Immature natural killer cell (primary cell): ENCODE results near the gene NMT2. TPM values are rescaled to one million over a fixed set of nuclear protein-coding genes. Genes with fewer than 3 reads are reported as not detected.

ENCODE experiments used
- DNase-seq, 3 donors: peaks; one replicate each; pipeline ENCODE4 v3.0.0; 2022; ENCODE audit warnings: mixed read lengths in 1 of 3
- H3K27ac Mint-ChIP-seq, 6 donors: one replicate each; pipeline ENCODE4 v1.8.0; 2020; ENCODE audit warnings: mixed read lengths in 6 of 6, mild to moderate bottlenecking in 5 of 6, inconsistent platforms in 4 of 6, moderate library complexity in 3 of 6
- H3K27me3 Mint-ChIP-seq, 3 donors: one replicate each; pipeline ENCODE4 v1.8.0; 2020 to 2021; ENCODE audit warnings: low read depth in 3 of 3, mild to moderate bottlenecking in 3 of 3, mixed read lengths in 3 of 3, moderate library complexity in 3 of 3, inconsistent platforms in 1 of 3
- H3K36me3 Mint-ChIP-seq, 3 donors: one replicate each; pipeline ENCODE4 v1.8.0; 2020; ENCODE audit warnings: mixed read lengths in 3 of 3, inconsistent platforms in 2 of 3, mild to moderate bottlenecking in 2 of 3
- H3K4me1 Mint-ChIP-seq, 2 donors: one replicate each; pipeline ENCODE4 v1.8.0; 2020; ENCODE audit warnings: inconsistent platforms in 2 of 2, mild to moderate bottlenecking in 2 of 2, mixed read lengths in 2 of 2, moderate library complexity in 1 of 2
- H3K4me3 Mint-ChIP-seq, 5 donors: one replicate each; pipeline ENCODE4 v1.8.0; 2020; ENCODE audit warnings: mild to moderate bottlenecking in 5 of 5, mixed read lengths in 5 of 5, inconsistent platforms in 3 of 5, moderate library complexity in 3 of 5
- H3K9me3 Mint-ChIP-seq, 6 donors: one replicate each; pipeline ENCODE4 v1.8.0; 2020; ENCODE audit warnings: mild to moderate bottlenecking in 6 of 6, mixed read lengths in 6 of 6, inconsistent platforms in 4 of 6, moderate library complexity in 3 of 6
- polyA plus RNA-seq, 3 donors: library from polyadenylated mRNA; unstranded; fragments of 300-500 nt; fragmentation: Illumina TruSeq; gene quantifications; one replicate each; pipeline ENCODE4 v1.2.3, GENCODE V29; 2021

The NMT2 gene
- polyA plus RNA-seq, 3 donors from 2014 or later: 22.2 to 38.0 (median 24.7) TPM

GRCh38 chr10:15147594-15148392 is 20.7 kb downstream of the NMT2 start:
- H3K9me3 Mint-ChIP-seq: no peaks in the 10 kb centered on the region
- peaks cover 38 to 48% of the 10 kb centered on the region in 2 donors for H3K4me1 Mint-ChIP-seq
- H3K4me3 Mint-ChIP-seq: no peak overlapping the region

GRCh38 chr10:15146366-15146765 is 22.1 kb downstream of the NMT2 start:
- peaks cover 0 to 2% (median 2%) of the 10 kb centered on the region in 3 donors for H3K36me3 Mint-ChIP-seq
- H3K27me3 Mint-ChIP-seq: peaks cover 0 to 3% (median 0%) of the 10 kb centered on the region in 3 donors
- no peaks in the 10 kb centered on the region for H3K9me3 Mint-ChIP-seq
- peaks cover 43 to 47% of the 10 kb centered on the region in 2 donors for H3K4me1 Mint-ChIP-seq
- DNase-seq: no peak
- H3K27ac Mint-ChIP-seq: peak overlapping the region in 1 of 6 donors; percentile 66
- no peak overlapping the region for H3K4me3 Mint-ChIP-seq

More at GRCh38 chr10:15147594-15148392, 20.7 kb downstream of the NMT2 start:
- H3K27me3 Mint-ChIP-seq: peaks cover 0 to 3% (median 0%) of the 10 kb centered on the region in 3 donors
- no peak overlapping the region for H3K27ac Mint-ChIP-seq
- no peak for DNase-seq
- no peaks in the 10 kb centered on the region for H3K36me3 Mint-ChIP-seq

DNA sequence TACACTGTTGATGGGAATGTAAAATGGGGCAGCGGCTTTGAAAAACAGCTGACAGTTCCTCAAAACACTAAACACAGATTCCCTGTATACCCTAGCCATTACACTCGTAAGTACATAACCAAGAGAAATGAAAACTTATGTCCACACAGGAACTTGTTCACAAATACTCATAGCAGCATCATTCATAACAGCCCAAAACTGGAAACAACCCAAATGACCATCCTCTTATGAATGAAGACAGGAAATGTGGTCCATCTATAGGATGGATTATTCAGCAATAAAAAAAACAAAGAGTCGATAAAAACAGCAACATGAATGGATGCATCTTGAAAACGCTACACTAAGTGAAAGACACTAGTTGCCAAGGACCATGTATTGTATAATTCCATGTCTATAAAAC is 23.7 kb downstream of the NMT2 start:
- no peak for DNase-seq
- Mint-ChIP-seq H3K36me3 (peaks cover 0 to 5% (median 3%) of the 10 kb centered on the region in 3 donors), H3K9me3 (no peaks in the 10 kb centered on the region), H3K4me1 (peaks cover 43 to 50% of the 10 kb centered on the region in 2 donors), H3K27me3 (peaks cover 0 to 3% (median 0%) of the 10 kb centered on the region in 3 donors), H3K27ac (no peak overlapping the region), H3K4me3 (no peak overlapping the region)

DNA sequence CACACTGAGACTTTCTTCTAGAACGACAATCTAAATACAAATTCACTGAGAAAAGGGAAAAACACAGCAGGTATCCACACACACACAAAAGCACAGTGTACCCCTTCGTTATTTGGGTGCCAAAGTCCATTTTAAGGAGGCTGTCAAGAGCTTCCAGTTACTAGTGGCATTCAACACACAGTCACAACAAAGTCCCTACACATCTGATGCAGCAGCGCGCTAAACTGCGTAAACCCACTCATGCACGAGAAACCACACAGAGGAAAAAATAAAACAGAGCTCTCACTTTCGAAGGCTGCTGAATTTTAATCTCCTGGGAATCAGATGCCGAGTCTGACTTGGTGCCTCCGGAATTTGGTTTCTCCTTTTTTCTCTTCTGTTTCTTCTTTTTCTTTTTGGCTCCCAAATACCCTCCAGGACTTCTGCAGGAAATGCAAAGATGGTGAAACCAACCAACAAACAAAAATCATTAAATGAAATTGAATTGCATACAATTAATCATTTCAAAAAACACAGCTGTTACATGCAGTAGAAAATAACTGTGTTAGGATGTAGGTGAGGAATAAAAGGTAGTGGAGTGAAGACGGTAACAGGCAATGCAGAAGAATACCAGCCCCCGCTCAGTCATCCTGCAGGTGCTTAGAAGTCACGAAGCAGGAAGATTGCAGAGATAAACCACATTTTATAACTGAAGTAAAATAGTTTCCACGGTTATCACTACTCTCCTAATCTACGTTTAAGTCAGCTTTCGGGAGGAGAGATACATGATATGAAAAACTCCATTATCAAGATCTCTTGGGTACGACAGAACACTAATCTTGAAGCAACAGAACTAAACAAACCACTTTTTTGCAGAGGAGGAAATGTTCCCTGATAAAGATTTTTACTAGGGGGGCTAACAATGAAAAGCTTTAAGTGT is 27.1 kb downstream of the NMT2 start:
- H3K27ac Mint-ChIP-seq: peak overlapping the region in 5 of 6 donors; percentile 10 to 50 (median 42)
- peak overlapping the region in 1 of 5 donors; percentile 22 for H3K4me3 Mint-ChIP-seq
- DNase-seq: no peak
- H3K4me1 Mint-ChIP-seq: peaks cover 41 to 47% of the 10 kb centered on the region in 2 donors
- peaks cover 0 to 3% (median 0%) of the 10 kb centered on the region in 3 donors for H3K27me3 Mint-ChIP-seq
- peaks cover 4 to 26% (median 11%) of the 10 kb centered on the region in 3 donors for H3K36me3 Mint-ChIP-seq
- H3K9me3 Mint-ChIP-seq: no peaks in the 10 kb centered on the region

GRCh38 chr10:15140698-15141097 is 27.8 kb downstream of the NMT2 start:
- no peaks in the 10 kb centered on the region for H3K9me3 Mint-ChIP-seq
- H3K36me3 Mint-ChIP-seq: peaks cover 4 to 26% (median 11%) of the 10 kb centered on the region in 3 donors
- H3K4me3 Mint-ChIP-seq: no peak overlapping the region
- no peak for DNase-seq
- peaks cover 34 to 40% of the 10 kb centered on the region in 2 donors for H3K4me1 Mint-ChIP-seq
- peaks cover 0 to 1% (median 0%) of the 10 kb centered on the region in 3 donors for H3K27me3 Mint-ChIP-seq
- H3K27ac Mint-ChIP-seq: no peak overlapping the region

DNA sequence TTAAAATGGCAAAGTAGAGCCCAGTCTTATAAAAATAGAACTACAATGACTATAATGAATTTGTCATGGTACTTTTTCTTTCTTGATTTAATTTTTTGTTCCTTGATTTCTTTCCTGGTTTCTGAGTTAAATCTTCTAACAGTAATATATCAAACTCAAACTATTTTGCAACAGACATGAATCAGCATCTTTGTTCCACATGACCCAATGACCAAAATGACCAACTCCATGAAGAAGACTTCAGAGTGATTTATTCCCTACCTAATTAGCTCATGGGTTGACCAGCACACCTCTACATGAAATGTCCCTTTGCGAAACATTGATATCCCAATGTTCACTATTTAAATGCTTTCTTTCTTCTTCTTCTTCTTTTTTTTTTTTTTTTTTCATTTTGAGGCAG is 30.9 kb downstream of the NMT2 start:
- no peak overlapping the region for H3K27ac Mint-ChIP-seq
- H3K27me3 Mint-ChIP-seq: no peaks in the 10 kb centered on the region
- H3K36me3 Mint-ChIP-seq: peaks cover 21 to 42% (median 23%) of the 10 kb centered on the region in 3 donors
- DNase-seq: no peak
- no peak overlapping the region for H3K4me3 Mint-ChIP-seq
- no peaks in the 10 kb centered on the region for H3K9me3 Mint-ChIP-seq
- peaks cover 17 to 19% of the 10 kb centered on the region in 2 donors for H3K4me1 Mint-ChIP-seq

DNA sequence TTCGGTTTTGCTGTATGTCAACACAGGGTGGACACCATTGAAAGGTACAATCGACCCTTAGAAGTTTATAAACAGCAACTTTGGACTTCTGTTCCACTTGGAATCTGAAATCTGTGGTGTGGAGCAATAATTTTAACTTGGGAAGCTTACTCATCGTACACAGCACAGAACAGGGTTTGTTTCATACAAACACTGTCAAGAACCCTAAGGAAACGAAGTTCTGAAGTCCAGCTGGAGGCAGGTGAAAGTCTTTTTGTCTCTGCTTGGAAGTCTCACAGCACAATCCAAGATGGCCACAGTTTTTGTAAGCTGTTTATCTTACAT is 31.5 kb downstream of the NMT2 start:
- Mint-ChIP-seq H3K36me3 (peaks cover 22 to 43% (median 26%) of the 10 kb centered on the region in 3 donors), H3K4me1 (peaks cover 12 to 15% of the 10 kb centered on the region in 2 donors), H3K27ac (no peak overlapping the region)

GRCh38 chr10:15136129-15137035 is 32.1 kb downstream of the NMT2 start:
- no peak for DNase-seq
- Mint-ChIP-seq H3K36me3 (peaks cover 21 to 44% (median 31%) of the 10 kb centered on the region in 3 donors), H3K27ac (peak overlapping the region in 1 of 6 donors; percentile 31), H3K9me3 (no peaks in the 10 kb centered on the region), H3K4me1 (peaks cover 6 to 8% of the 10 kb centered on the region in 2 donors), H3K27me3 (peaks cover 0 to under 1% (median 0%) of the 10 kb centered on the region in 3 donors), H3K4me3 (no peak overlapping the region)

More for the DNA sequence above, 31.5 kb downstream of the NMT2 start:
- no peaks in the 10 kb centered on the region for H3K9me3 Mint-ChIP-seq
- no peak for DNase-seq
- H3K4me3 Mint-ChIP-seq: no peak overlapping the region
- H3K27me3 Mint-ChIP-seq: no peaks in the 10 kb centered on the region

DNA sequence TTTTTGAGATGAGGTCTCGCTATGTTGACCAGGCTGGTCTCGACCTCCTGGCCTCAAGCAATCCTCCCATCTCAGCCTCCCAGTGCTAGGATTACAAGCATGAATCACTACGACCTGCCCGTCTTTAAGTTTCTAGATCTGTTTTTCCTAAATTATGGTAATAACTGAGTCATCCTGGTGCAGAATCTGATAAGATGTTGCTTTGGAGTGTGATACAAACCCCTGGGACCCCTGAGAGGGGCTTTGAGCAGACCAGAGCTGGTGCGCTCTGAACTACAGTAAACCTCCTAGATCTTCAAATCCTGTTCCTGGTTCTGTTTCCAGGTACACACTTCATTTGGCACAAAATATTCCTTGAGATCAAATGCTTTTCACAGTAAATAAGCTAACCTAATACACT is 37.2 kb downstream of the NMT2 start:
- H3K27ac Mint-ChIP-seq: no peak overlapping the region
- peaks cover 28 to 50% (median 48%) of the 10 kb centered on the region in 3 donors for H3K36me3 Mint-ChIP-seq
- no peaks in the 10 kb centered on the region for H3K9me3 Mint-ChIP-seq
- no peak for DNase-seq
- no peaks in the 10 kb centered on the region for H3K4me1 Mint-ChIP-seq
- no peak overlapping the region for H3K4me3 Mint-ChIP-seq
- peaks cover 0 to 2% (median 2%) of the 10 kb centered on the region in 3 donors for H3K27me3 Mint-ChIP-seq

DNA sequence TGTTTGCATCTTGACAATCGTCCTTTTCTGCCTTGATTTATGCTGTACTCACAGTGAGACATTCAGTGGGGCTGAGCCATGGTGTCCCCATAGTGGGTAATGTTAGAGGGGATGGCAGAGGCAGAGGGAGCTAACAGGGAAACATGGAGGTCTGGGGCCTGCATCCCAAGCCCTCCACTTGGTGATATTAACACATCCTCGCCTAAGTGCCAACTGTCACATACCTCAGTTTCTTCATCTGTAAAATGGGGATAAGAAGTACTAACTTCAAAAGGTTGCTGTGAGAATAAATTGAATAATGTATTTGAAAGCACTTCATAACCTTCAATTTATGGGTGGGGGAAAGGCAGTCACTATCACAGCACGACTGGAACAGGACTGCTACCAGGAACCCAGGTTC is 43.6 kb downstream of the NMT2 start:
- no peak overlapping the region for H3K4me3 Mint-ChIP-seq
- H3K27ac Mint-ChIP-seq: no peak overlapping the region
- peaks cover 12 to 34% (median 13%) of the 10 kb centered on the region in 3 donors for H3K36me3 Mint-ChIP-seq

GRCh38 chr10:15124190-15124589 is 44.3 kb downstream of the NMT2 start:
- Mint-ChIP-seq H3K4me3 (no peak overlapping the region), H3K27ac (peak overlapping the region in 1 of 6 donors; percentile 19), H3K9me3 (no peaks in the 10 kb centered on the region), H3K4me1 (no peaks in the 10 kb centered on the region), H3K27me3 (no peaks in the 10 kb centered on the region), H3K36me3 (peaks cover 18 to 37% (median 19%) of the 10 kb centered on the region in 3 donors)
- DNase-seq: no peak

More for the DNA sequence above, 43.6 kb downstream of the NMT2 start:
- Mint-ChIP-seq H3K27me3 (no peaks in the 10 kb centered on the region), H3K4me1 (no peaks in the 10 kb centered on the region), H3K9me3 (no peaks in the 10 kb centered on the region)
- DNase-seq: no peak

GRCh38 chr10:15123749-15124184 is 44.7 kb downstream of the NMT2 start:
- no peak for DNase-seq
- H3K4me3 Mint-ChIP-seq: no peak overlapping the region
- H3K9me3 Mint-ChIP-seq: no peaks in the 10 kb centered on the region
- no peaks in the 10 kb centered on the region for H3K27me3 Mint-ChIP-seq
- H3K4me1 Mint-ChIP-seq: no peaks in the 10 kb centered on the region
- H3K27ac Mint-ChIP-seq: peak overlapping the region in 1 of 6 donors; percentile 19
- peaks cover 21 to 37% (median 21%) of the 10 kb centered on the region in 3 donors for H3K36me3 Mint-ChIP-seq
